ENCODE data around the gene CNTNAP2. TPM values are rescaled to one million over a fixed set of nuclear protein-coding genes. Genes with fewer than 3 reads are reported as not detected.

Gene CNTNAP2
- total and polyA plus RNA-seq, 7 donors, result 0.60 to 2.4 (median 1.7) TPM

- no peak for DNase-seq
- 69 to 85% methylated on average over 4 of the region's 4 CpGs for WGBS, 2 donors
- intact Hi-C loops (cut with DNase I), result no loop called here
- Histone ChIP-seq H3K27ac (no peak overlapping the region), H3K36me3 (no peaks in the 10 kb centered on the region), H3K4me1 (no peaks in the 10 kb centered on the region), H3K4me3 (no peak overlapping the region), H3K27me3 (no peaks in the 10 kb centered on the region), H3K9me3 (no peaks in the 10 kb centered on the region)
- no peak for TF ChIP-seq POLR2AphosphoS5 (IDR thresholded peaks at IDR 0.05)
- no peak for TF ChIP-seq EP300 (IDR thresholded peaks at IDR 0.05)
- no peak for TF ChIP-seq CTCF (IDR thresholded peaks at IDR 0.05)
- TF ChIP-seq POLR2A (IDR thresholded peaks at IDR 0.05), result no peak
Observed at GRCh38 chr7:147510923-147511322, 1394.3 kb downstream of the CNTNAP2 start.

DNA sequence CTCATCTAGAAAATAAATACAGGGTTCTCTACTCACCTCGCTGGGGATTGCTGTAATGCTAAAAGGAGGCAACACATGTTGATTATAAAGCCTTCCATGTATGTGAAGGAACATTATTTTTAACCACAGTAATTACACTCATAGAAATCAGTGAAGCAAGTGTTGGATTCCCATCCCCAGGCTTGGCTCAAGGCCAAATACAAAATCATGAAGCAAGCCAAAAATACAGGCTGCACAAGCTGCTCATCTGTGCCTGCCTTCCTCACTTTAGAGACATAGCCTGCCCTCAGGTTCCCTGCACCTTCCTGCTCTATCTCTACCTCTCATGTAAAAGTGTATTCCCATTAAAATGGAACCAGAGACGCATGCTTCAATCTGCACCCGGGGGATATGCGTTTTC, 1396.8 kb downstream of the CNTNAP2 start:
- WGBS, 2 donors, result 65 to 67% methylated on average over 4 of the region's 4 CpGs
- intact Hi-C loops (cut with DNase I), result no loop called here
- DNase-seq, result no peak
- Histone ChIP-seq H3K4me1 (no peaks in the 10 kb centered on the region), H3K4me3 (no peak overlapping the region), H3K36me3 (no peaks in the 10 kb centered on the region), H3K27ac (no peak overlapping the region), H3K9me3 (no peaks in the 10 kb centered on the region), H3K27me3 (no peaks in the 10 kb centered on the region)
- TF ChIP-seq CTCF (IDR thresholded peaks at IDR 0.05) (no peak), POLR2A (IDR thresholded peaks at IDR 0.05) (no peak), EP300 (IDR thresholded peaks at IDR 0.05) (no peak), POLR2AphosphoS5 (IDR thresholded peaks at IDR 0.05) (no peak)

- intact Hi-C loops (cut with DNase I), result no loop called here
- WGBS, 2 donors, result 93 to 94% methylated on average over 2 of the region's 2 CpGs
- TF ChIP-seq POLR2A (IDR thresholded peaks at IDR 0.05) (no peak), EP300 (IDR thresholded peaks at IDR 0.05) (no peak), CTCF (IDR thresholded peaks at IDR 0.05) (no peak), POLR2AphosphoS5 (IDR thresholded peaks at IDR 0.05) (no peak)
- Histone ChIP-seq H3K4me3 (no peak overlapping the region), H3K36me3 (no peaks in the 10 kb centered on the region), H3K4me1 (no peaks in the 10 kb centered on the region), H3K27ac (no peak overlapping the region), H3K27me3 (no peaks in the 10 kb centered on the region), H3K9me3 (no peaks in the 10 kb centered on the region)
- DNase-seq, result no peak
Observed at GRCh38 chr7:147516391-147516790, 1399.8 kb downstream of the CNTNAP2 start.

- H3K9me3 ChIP-seq, result no peaks in the 10 kb centered on the region
- H3K4me1 ChIP-seq, result no peaks in the 10 kb centered on the region
- intact Hi-C loops (cut with DNase I), result no loop called here
- DNase-seq, result no peak
- TF ChIP-seq POLR2A (IDR thresholded peaks at IDR 0.05) (no peak), CTCF (IDR thresholded peaks at IDR 0.05) (no peak), EP300 (IDR thresholded peaks at IDR 0.05) (no peak), POLR2AphosphoS5 (IDR thresholded peaks at IDR 0.05) (no peak)
- 79 to 82% methylated on average over 6 of the region's 6 CpGs for WGBS, 2 donors
- H3K27ac ChIP-seq, result no peak overlapping the region
- H3K36me3 ChIP-seq, result no peaks in the 10 kb centered on the region
- no peak overlapping the region for H3K4me3 ChIP-seq
- H3K27me3 ChIP-seq, result peaks cover 0 to 4% (median 0%) of the 10 kb centered on the region in 3 donors
Observed at GRCh38 chr7:147519062-147519461, 1402.5 kb downstream of the CNTNAP2 start.

- Histone ChIP-seq H3K27ac (no peak overlapping the region), H3K27me3 (peaks cover 0 to 4% (median 0%) of the 10 kb centered on the region in 3 donors), H3K4me3 (no peak overlapping the region), H3K4me1 (no peaks in the 10 kb centered on the region), H3K9me3 (no peaks in the 10 kb centered on the region), H3K36me3 (no peaks in the 10 kb centered on the region)
- WGBS, 2 donors, result 80 to 88% methylated on average over 7 of the region's 7 CpGs
- intact Hi-C loops (cut with DNase I), result no loop called here
- DNase-seq, result no peak
- TF ChIP-seq POLR2AphosphoS5 (IDR thresholded peaks at IDR 0.05) (no peak), POLR2A (IDR thresholded peaks at IDR 0.05) (no peak), CTCF (IDR thresholded peaks at IDR 0.05) (no peak), EP300 (IDR thresholded peaks at IDR 0.05) (no peak)
Observed at GRCh38 chr7:147523056-147523455, 1406.5 kb downstream of the CNTNAP2 start.
